Right lung (tissue), 5 donors: ENCODE results near the gene ADARB2. TPM values are rescaled to one million over a fixed set of nuclear protein-coding genes. Genes with fewer than 3 reads are reported as not detected.
"Not testable (repeated sequence)": the region's sequence is repeated elsewhere in the genome, so short reads cannot be mapped to it uniquely, and the experiment has no call there.

Experiments
- DNase-seq, 2 donors: peaks; one replicate each; pipeline ENCODE4 v3.0.0-alpha.2; 2013
- polyA plus RNA-seq, 5 donors: library from polyadenylated mRNA; unstranded; fragments of 120-200 nt; gene quantifications; one replicate each; pipeline versions ENCODE4 v1.2.1 to v1.2.3, GENCODE V29; 2013; ENCODE audit warnings: inconsistent platforms in 1 of 5, low replicate concordance in 1 of 5; ENCODE audit not compliant: insufficient read length in 5 of 5, insufficient read depth in 1 of 5

The ADARB2 gene
- polyA plus RNA-seq, 5 donors: 0.34 to 0.78 (median 0.69) TPM

DNA sequence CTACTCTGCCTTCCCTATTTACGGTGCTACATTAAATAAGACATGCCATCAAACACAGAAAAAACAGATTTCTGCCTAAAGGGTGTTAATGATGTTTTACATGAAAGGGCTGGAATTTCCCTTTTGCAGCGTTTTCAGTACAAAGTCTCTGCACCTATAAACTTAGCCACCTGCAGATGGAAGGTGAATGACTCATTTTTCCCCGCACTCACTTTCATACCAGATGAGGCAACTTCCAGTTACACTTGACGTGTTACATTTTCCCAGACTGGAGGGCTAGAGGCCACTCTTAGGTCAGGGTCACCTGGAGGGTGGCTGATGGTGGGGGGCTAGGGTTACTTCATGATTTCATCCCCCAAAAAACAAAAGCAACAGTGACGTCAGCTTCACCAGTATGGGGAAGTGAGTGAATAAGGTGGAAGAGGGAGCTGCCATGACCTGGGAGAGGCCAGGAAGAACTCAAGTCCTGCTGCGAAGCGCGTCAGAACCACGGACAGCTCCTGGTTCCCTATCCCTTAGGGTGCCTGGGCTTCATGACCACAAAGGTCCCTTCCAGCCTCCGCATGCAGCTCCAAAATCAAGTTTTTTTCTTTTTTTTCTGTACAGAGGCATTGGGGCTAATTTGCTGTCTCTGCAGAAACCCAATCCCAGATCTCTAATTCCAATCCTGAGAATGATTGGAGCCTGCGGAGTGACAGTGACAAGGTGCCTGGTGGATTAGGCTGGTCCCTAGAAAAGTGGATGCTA, 94.0 kb downstream of the ADARB2 start:
- DNase-seq: peak; percentile 36 to 61

DNA sequence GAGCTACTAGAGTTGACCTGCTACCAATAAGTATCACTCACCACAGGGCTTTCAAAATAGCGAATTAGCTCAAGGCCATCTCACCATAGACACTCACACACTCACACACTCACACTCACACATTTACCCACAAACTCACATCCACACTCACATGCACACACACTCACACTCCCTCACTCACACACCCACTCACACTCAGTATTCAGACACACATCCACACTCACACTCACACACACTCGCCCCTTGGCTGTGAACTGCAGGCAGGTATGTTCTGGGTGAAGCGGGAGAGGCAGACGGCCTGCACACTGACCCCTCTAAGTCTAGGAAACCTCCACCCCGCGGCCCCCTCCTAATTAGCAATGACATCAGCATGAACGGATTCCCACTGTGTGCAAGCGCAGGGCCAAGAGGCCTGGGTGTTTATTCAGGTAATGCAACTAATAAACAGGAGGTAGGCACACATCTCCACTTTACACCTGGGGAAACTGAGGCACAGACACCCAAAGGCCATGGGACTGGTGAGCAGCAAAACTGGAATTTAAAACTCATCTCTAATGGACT, 94.6 kb downstream of the ADARB2 start:
- no peak for DNase-seq

DNA sequence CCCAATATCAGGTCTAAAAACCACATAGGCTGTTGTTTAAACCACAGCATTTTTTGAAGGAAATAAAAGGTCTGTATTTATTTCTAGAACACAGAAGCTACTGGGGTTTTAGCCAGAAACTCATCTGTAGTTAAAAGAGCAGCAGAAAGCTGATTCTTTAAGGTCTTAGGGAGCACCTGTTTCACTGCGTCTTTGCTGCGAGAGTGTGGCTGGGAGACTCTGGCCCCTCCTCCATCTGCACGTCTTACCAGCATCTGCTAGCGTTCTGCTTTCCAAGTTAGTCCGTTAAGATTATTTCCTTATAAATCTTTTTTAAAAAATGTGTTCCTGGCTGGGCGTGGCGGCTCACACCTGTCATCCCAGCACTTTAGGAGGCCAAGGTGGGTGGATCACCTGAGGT, 95.9 kb downstream of the ADARB2 start:
- DNase-seq: no peak

DNA sequence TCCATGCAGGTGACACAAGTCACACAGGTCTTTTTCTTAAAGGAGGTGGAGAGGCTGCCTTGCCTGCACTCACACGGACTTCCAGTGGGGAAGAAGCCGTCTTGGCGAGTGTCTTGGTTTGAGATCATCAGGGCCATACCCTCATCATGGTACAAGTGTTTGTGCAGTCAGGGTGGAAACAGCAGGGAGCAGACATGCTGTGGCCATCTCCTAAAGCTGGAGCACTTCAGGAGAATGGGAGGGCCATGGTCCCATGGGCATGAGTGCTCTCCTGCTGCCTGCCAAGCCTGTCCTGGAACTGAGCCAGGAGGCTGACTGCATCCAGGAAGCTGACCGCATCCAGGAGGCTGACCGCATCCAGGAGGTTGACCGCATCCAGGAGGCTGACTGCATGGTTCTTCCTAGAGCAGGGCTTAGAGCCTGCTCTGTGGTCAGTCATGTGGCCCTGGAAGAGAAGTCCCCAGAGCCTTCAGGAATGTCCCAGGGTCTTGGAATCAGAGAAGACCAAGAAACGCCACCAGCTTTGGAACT, 98.4 kb downstream of the ADARB2 start:
- no peak for DNase-seq

DNA sequence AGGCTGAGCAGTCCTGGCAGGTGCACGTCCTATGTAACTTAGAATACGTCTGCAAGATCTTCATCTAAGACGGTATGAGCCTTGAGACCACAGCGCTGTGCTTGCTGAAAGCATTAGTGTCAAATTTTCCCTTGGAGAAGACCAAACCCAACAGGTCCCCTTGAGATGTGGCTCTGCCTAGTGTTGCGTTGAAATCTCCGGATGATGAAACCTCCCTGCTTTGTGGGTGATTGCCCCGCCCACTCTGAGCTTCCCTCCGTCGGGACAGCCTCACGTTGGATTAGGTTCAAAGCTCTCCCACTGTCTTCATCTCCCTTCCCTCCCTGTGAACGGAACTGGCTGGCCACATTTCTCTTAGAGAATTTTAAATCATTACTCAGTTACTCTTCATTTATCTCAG, 102.0 kb downstream of the ADARB2 start:
- no peak for DNase-seq

DNA sequence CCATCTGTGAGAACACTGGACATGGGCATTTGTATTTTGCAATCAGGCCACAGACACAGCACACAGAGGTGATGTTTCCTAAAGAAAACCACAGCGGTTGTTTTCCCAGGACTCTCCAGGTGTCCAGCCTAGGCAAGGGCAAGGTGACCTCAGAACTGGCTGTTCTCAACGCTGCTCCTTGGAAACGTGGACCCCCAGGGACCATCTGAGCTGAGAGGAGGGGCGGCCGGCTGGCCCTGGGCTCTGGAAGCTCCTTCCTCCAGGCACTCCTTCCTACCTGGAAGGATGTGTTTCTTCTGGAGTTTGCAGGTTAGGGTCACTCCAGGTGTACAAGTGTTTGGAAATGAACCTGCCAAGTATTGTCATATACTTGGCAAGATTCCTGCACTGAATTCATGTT, 103.1 kb downstream of the ADARB2 start:
- DNase-seq: no peak

DNA sequence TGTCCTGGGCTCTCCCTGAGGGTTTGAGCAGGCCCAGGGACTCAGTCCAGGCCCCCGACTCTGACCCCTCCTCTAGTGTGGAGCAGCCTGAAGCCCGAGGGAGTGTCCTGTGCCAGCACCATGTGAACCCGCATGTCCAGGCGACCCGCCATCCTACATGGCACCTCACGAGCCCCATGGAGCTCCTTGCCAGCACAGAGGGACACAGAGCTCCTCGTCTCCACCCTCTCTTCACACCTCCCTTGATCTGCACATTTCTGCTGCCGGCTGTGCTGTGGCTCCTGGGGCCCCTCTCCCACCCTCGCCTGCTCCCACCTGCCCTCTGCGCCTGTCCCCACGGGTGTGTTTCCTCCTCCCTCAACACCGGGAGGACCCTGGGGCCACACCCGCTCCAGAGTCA, 103.5 kb downstream of the ADARB2 start:
- DNase-seq: no peak

DNA sequence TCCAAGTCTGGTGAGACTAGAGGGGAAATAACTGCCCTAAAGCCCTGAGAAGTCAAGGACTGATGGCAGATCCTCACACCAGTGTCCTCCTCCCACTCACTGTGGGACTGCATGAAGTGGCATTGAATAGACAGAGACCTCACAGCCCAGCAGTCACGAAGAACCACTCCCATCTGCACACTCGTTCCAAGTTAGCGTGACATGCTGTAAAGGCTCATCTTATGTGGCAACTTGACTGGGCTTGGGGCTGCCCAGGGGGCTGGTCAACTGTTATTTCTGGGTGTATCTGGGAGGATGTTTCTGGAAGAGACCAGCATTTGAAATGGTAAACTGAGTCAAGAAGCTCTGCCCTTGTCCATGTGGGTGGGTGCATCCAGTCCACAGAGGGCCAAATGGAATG, 104.7 kb downstream of the ADARB2 start:
- no peak for DNase-seq

DNA sequence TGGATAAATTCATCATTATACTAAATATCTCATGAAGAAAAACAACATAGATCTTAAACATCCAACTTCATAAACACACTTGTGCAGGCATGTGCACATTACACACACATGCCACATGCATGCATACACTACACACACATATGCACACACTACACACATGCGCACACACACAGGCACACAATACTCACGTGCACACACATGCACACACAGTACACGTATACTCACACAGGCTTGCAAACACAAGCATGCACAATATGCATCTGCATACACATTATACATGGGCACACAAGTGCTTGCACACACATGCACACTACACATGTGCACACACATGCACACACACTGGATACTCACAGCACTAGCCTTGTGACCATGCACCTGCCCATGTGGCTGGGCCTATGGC, 105.2 kb downstream of the ADARB2 start:
- DNase-seq: no peak

DNA sequence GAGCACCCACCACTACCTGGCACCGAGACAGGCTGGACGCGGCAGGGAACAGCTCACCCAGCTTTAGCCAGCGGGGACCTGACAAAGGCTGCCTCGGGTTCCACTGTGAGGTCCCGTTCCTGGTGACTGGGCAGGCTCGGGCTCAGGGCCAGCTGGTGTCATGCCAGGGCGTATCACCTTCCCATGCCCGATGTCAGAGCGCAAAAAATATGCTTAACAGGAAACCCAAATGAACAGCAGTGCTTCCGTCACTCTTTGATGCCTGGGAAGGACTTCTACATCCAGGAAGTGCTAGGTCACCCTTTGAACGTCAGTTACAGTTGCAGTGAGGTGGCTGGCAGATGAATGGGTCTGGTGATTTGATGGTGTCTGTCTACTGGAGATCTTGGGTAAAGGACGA, 106.0 kb downstream of the ADARB2 start:
- no peak for DNase-seq

DNA sequence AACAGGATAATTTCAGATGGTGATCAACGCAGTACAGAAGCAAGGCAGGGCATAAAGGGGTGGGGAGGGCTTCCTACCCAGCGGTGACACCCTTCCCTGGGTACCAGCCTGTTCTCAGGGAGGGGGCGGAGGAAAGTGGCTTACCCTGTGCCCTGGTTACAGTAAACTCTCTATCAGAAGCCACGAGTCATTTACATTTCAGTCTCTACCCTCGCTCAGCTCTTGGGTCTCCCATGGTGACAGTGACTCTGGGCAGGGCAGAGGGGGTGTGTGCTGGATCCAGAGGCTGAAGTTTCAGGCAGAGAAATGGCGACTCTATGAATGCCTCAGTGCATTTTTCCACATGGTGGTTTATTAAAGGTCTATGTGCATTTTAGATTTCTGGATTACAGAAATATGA, 107.0 kb downstream of the ADARB2 start:
- no peak for DNase-seq

DNA sequence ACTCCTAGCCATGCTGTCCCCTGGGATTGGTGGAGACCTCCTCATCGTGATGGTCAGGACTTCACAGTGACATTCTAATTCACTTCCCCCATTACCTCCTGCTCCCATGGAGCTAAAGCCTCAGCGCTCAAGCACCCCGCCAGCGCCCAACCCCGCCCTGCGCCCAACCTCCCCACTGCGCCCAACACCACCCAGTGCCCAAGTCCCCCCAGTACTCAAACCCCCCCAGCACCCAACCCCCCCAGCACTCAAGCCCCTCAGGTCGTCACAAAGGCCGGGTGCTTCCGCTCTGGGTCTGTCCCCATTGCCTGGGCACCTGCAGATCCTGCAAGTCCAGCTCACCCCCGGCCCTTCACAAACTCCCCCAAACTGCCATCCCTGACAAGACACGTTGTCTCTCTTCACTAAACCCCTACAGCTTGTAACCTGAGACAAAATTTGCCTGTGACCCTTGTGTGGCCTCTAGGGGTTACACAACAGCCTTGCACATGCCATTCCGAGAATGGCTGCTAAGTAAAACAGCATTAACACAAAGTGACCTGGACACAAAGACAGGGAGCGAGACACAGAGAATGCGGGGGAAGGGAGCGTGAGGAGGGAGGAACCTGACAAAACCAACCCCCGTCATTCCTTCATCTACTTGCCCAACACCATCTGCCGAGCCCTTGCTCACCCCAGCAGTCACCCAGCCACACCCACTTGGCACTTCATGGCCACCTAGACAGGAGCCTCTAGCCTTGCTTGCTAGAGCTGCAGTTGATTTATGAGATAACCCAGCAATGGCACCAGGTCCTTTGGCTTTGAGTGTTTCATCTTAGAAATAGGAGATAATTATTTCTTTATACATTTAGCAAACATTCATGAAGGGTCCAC, 107.8 kb downstream of the ADARB2 start:
- DNase-seq: no peak

DNA sequence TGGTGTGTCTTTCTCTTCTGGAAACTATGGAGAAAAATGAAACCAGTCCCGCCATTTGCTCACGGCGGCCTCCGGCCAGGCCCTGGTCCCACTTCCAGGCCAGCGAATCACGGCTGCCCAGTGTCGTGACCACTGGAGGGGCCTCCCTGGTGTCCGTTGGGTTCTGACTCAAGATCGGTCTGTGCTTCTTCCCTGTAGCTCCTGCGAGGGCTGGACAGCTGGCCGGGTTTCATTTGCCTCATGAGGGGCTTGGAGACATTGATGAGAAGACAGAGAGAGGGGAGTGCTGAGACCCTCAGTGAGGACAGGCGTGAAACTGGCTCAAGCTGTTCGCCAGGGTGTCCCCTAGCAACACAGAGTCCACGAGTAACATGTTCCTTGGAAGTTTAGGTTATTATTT, 108.6 kb downstream of the ADARB2 start:
- no peak for DNase-seq

DNA sequence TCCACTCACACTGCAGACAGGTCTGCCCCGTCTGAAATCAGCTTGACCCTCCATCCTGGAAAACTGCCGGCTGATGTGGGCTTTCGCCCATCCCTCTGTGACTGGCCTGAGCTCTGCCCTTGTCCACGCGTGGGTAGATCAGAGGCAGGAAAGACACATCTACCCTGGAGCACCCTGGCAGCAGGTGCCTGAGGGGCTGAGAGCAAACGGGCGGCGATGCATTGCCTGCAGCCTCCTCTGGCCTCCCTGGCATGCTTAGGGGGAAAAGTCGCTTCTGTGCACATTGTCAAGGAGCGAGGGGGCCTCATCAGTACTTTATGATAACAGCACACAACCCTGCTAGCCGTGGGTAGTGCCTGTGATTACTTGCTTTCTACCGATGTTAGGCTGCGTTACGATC, 109.4 kb downstream of the ADARB2 start:
- DNase-seq: no peak

DNA sequence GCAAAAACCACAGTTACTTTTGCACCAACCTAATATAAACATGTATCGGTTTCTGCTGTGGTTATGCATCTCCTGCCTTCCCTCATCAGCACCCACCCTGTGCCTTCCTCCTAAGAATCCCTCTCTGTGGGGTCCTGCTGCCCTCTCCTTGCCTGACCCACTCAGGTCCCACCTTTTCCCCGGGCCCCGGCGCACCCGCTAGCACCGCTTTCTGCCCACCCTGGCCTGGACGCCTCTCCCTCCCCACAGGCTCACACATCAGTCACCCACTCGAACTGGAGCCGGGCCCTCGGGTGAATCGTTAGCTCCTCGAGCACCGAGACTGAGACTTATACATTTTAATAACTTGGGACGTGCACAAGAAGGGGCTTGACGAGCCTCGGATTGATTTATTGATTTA, 110.5 kb downstream of the ADARB2 start:
- no peak for DNase-seq

DNA sequence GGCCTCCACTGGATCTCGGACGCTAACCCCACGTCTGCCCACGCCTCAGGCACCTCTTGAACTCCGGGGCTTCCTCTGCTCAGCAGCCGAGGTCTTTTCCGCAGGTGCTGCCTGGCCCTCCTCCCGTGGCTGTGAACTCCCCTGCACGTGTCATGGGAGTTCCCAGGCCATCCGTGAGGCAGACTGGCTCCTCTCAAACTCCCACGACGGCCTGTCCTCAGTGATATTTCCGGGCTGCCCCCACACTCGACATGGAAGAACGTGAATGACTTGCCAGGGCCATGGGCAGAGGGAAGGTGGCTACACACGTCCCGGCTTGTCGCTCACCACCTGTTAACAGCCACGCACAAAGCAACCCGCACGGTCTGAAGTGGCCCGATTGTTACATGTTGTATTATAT, 110.9 kb downstream of the ADARB2 start:
- no peak for DNase-seq

DNA sequence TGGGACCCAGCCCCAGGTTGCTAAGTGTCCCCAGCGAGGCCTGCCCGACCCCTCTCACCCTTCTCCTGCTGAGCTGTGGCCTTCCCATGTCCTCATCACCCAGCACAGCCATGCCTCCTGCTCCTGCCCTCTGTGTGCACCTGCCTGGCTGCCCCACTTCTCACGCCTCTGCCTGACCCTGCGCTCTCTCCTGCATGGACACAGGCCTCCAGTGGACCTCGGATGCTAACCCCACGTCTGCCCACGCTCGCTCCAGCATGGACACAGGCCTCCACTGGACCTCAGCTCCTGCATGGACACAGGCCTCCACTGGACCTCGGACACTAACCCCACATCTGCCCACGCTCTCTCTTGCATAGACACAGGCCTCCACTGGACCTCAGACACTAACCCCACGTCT, 111.6 kb downstream of the ADARB2 start:
- DNase-seq: no peak

DNA sequence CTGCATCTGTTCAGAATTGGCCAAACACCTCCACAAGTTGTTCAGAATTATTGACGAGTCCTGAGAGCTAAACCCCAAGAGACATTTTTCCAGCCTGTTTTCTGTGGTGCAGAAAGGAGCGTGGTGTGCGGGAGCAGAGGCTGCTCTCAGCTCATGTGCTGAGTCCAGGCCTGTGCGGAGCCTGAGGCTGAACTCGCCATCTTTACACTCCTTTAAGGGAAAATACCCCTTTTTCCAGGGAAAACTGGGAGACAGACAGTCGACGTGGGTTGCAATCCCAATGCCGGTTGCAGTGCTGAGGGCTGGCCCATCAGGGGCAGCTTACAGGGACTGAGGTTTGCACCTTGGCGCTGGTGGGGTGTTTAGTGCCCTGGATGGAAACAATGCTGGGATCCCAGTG, 112.2 kb downstream of the ADARB2 start:
- no peak for DNase-seq

DNA sequence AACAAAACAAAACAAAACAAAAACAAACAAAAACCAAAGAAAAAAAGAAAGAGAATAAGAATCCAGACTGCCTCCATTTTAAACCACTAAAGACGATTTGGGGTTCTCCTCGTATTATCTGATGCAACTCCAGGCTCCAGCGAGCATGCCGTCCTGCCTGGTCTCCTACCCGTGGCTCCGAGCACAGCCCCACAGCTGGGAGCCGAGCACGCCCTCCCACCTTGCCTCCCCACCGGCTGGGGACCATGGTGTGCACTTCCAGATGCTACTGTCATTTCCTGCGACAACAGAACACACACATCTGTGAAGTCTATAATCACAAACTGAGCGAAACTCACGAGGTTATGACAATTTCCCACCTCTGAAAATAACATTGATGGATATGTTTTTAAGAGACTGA, 113.1 kb downstream of the ADARB2 start:
- no peak for DNase-seq

DNA sequence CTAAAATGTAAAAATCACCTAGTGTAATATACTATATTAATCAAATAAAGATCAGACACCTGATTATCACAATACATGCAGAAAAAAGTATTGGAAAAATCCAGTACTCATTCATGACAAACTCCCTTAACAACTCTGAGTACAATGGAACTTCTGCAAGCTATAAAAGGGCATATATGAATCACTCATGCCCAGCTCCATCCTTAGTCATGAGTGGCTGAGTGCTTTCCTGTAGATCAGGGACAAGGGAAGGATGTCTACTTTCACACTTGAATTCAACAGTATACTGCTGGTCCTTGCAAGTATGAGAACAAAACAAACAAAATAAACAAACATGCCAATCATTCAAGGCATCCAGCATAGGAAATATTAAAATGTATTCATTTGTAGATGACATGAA, 116.5 kb downstream of the ADARB2 start:
- no peak for DNase-seq

DNA sequence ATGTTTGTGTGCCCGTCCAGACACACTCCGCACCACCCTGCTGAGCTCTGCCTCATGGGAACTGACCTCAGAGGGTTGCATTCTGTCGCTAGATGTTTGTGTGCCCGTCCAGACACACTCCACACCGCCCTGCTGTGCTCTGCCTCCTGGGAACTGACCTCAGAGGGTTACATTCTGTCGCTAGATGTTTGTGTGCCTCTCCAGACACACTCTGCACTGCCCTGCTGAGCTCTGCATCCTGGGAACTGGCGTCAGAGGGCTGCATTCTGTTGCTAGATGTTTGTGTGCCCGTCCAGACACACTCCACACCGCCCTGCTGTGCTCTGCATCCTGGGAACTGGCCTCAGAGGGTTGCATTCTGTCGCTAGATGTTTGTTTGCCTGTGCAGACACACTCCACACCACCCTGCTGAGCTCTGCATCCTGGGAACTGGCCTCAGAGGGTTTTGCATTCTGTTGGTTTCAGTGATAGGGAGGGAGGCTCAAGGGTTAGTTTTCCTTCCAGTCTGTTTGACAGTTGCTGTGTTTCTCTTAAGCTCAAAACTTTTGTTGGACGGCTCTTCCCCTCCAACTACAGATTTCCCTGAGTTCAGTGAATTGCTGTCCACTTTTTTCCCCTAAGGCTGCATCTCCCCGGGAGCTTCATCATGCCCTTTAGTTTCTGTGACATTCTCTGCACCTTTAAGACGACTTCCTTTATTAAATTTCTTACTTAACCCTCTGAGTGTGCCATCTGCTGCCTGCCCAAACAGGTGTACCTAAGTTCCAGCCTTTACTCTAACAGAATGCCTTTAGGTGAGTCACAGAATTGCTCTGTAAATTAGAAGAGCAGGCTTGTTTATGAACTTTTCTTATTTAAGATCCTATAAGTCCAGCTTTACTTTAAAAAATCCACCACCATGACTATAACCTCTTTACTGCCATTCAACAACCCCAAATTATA, 119.7 kb downstream of the ADARB2 start:
- DNase-seq: not testable (repeated sequence)

DNA sequence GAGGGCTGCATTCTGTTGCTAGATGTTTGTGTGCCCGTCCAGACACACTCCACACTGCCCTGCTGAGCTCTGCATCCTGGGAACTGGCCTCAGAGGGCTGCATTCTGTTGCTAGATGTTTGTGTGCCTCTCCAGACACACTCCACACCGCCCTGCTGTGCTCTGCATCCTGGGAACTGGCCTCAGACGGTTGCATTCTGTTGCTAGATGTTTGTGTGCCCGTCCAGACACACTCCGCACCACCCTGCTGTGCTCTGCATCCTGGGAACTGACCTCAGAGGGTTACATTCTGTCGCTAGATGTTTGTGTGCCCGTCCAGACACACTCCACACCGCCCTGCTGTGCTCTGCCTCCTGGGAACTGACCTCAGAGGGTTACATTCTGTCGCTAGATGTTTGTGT, 120.6 kb downstream of the ADARB2 start:
- DNase-seq: not testable (repeated sequence)
